ENCODE data around the gene INTS14.
A peak's percentile ranks its signal among the peaks of the same experiment; 100 is the strongest.
"Not testable (repeated sequence)": the region's sequence is repeated elsewhere in the genome, so short reads cannot be mapped to it uniquely, and the experiment has no call there.

The INTS14 gene

GRCh38 chr15:65578904-65579728 lies 31.8 kb downstream of the INTS14 start:
- DNase-seq (ENCODE audit: low spot score) = no peak

- DNase-seq (ENCODE audit: low spot score) = no peak
Observed at GRCh38 chr15:65577129-65577996, 33.6 kb downstream of the INTS14 start.

GRCh38 chr15:65576664-65577063 lies 34.3 kb downstream of the INTS14 start:
- DNase-seq (ENCODE audit: low spot score) = peak; percentile 50

- DNase-seq (ENCODE audit: low spot score) = no peak
Observed at GRCh38 chr15:65571971-65572370, 39.0 kb downstream of the INTS14 start.

- DNase-seq (ENCODE audit: low spot score) = no peak
Observed at GRCh38 chr15:65569728-65570127, 41.2 kb downstream of the INTS14 start.

- DNase-seq (ENCODE audit: low spot score) = no peak
Observed at GRCh38 chr15:65561934-65562333, 49.0 kb downstream of the INTS14 start.

- DNase-seq (ENCODE audit: low spot score) = no peak
Observed at GRCh38 chr15:65559941-65560340, 51.0 kb downstream of the INTS14 start.

- no peak for DNase-seq (ENCODE audit: low spot score)
Observed at GRCh38 chr15:65558997-65559760, 51.8 kb downstream of the INTS14 start.

- DNase-seq (ENCODE audit: low spot score) = peak; percentile 18
Observed at GRCh38 chr15:65558336-65558735, 52.6 kb downstream of the INTS14 start.

- DNase-seq (ENCODE audit: low spot score) = no peak
Observed at GRCh38 chr15:65556622-65557021, 54.3 kb downstream of the INTS14 start.

GRCh38 chr15:65553691-65554090 lies 57.2 kb downstream of the INTS14 start:
- no peak for DNase-seq (ENCODE audit: low spot score)

GRCh38 chr15:65552851-65553250 lies 58.1 kb downstream of the INTS14 start:
- DNase-seq (ENCODE audit: low spot score) = not testable (repeated sequence)

- DNase-seq (ENCODE audit: low spot score) = no peak
Observed at GRCh38 chr15:65551183-65551582, 59.7 kb downstream of the INTS14 start.

GRCh38 chr15:65550681-65551098 lies 60.2 kb downstream of the INTS14 start:
- DNase-seq (ENCODE audit: low spot score) = peak; percentile 24

GRCh38 chr15:65549288-65549687 lies 61.6 kb downstream of the INTS14 start:
- not testable (repeated sequence) for DNase-seq (ENCODE audit: low spot score)

- no peak for DNase-seq (ENCODE audit: low spot score)
Observed at GRCh38 chr15:65547841-65548240, 63.1 kb downstream of the INTS14 start.

- no peak for DNase-seq (ENCODE audit: low spot score)
Observed at GRCh38 chr15:65541231-65541820, 69.6 kb downstream of the INTS14 start.

GRCh38 chr15:65540314-65540713 lies 70.6 kb downstream of the INTS14 start:
- DNase-seq (ENCODE audit: low spot score) = no peak

- DNase-seq (ENCODE audit: low spot score) = no peak
Observed at GRCh38 chr15:65535192-65535591, 75.7 kb downstream of the INTS14 start.

GRCh38 chr15:65533057-65533756 lies 77.7 kb downstream of the INTS14 start:
- DNase-seq (ENCODE audit: low spot score) = no peak

GRCh38 chr15:65532738-65533051 lies 78.2 kb downstream of the INTS14 start:
- no peak for DNase-seq (ENCODE audit: low spot score)

Measured in hepatic stellate cell (primary cell).